Activated CD4-positive, alpha-beta T cell treated with anti-CD3 and anti-CD28 coated beads, Interleukin-2, amount 50 U/mL, for 1 hour (primary cell): ENCODE measurements around the gene ANTXRL.
"Not testable (repeated sequence)": the region's sequence is repeated elsewhere in the genome, so short reads cannot be mapped to it uniquely, and the experiment has no call there.

Experiments used
- DNase-seq: peaks from one replicate; pipeline ENCODE4 v3.0.0-alpha.2; 2020

The ANTXRL gene

DNA sequence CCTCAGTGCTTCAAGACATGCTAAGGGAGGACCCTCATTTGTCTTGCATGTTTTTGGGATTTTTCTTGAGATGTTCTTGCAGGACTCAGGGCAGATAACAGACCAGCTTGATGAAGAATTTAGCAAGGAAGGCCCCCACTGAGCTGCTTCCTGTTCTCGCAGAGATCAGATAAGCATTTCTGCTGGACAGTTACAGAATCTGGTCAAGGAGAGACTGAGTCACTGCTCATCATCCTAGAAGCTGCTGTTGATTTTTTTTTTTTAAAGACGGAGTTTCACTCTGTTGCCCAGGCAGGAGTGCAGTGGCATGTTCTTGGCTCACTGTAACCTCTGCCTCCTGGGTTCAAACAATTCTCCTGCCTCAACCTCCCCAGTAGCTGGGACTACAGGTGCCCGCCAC lies 87.6 kb downstream of the ANTXRL start:
- DNase-seq = not testable (repeated sequence)

DNA sequence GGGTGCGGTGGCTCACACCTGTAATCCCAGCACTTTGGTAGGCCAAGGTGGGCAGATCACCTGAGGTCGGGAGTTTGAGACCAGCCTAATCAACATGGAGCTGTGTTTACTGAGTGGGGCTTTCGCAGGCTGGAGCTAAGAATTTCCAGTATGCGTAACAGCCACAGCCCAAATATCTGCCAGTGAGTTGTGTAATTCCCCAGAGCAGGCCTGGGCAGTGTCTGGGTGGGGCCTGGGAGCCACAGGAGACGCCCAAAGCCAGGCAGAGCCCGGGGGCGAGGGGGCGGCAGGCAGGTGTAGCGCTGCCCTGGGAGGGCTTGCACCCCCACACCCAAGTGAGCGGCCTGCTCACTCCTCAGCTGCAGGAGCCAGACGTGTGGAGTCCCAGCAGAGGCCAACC lies 88.6 kb downstream of the ANTXRL start, which contains the start of gene ANXA8L1:
Gene ANXA8L1 (plus strand): TSS at position 371 of the 400 bp plus-strand sequence. CDS start 76 bp downstream, outside the sequence.
- not testable (repeated sequence) for DNase-seq

DNA sequence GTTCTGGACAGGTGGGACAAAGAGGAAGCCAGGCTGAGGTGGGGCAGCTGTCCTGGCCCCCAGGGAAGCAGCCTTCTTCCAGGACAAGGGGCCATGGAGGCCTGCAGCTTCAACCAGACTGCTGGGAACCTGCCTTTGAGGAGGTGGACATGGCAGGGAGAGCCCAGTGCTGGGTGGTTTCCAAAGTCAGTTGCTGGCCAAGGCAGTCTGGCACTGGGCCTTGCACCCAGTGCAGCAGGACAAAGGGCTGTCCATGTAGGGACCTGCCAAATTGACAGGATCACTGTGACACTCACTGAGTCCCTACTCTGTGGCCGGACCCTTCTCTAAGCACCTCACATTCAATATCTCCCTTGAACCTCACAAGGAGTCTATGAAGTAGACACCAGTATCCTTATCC lies 90.2 kb downstream of the ANTXRL start:
- not testable (repeated sequence) for DNase-seq

DNA sequence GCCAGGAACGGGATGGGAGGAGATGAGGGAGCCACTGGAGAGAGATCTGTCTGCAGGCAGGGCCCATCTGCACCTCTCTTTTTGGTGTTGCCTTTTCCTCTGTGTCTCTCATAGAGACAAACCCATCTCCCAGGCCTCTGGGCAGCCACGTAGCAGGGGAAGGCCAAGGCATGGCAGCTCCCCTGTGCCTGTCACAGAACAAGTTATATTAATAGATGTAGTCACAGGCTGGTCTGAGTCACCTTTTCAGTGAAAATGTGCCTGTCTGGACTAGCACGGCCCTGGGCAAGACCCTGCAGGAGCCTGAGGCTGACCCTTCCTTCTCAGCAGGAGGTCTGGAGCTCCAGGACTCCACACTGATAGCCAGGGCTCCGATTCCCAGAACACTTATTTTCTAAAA lies 90.9 kb downstream of the ANTXRL start:
- not testable (repeated sequence) for DNase-seq

DNA sequence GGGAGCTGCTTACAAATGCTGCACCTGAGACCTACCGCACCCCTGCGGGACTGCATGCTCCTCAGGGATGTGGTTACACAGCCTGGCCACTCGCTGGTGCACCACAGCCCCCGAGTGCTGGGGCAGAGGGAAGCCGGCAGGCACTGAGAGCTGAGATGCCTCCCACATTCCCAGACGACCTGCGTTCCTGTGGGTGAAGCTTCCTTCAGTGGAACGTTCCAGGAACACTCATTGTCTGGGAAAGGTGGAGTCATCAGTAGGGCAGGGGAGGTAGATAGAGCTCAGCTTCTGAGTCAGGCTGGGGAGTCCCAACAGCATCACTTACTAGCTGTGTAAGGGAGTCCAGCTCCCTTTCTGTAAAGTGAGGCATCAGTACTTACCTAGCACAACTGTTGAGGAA lies 91.3 kb downstream of the ANTXRL start:
- DNase-seq = not testable (repeated sequence)

DNA sequence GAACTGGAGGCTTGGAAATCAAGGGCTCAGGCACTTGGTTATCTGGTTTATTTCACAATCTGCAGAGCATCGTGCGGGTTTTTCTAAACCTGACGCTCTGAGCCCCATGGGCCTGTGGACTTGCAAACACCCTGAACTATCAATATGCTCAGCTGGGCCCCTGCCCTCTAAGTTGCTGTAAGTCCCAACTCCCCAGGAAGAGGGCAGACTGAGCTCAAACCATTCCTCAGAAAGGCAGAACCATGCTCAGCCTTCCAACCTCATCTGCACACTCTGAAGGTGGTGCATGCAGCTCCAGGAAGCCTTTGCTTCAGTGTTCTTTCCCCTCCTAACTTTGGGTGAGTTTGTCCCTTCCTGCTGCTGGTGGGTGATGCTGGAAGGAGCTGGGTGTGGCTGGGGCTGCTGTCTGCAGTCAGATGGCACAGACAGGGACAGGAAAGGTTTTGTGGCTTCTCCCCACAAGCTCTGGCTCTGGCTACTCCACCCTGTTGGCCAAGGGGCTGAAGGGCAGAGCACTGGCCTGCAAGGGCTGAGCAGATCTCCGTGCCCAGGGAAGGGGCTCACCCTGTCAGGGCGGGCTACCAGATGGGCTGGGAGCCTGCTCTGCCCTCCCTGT lies 92.5 kb downstream of the ANTXRL start:
- DNase-seq = not testable (repeated sequence)
